Measurements from ENCODE around the gene SIPA1L3.

Gene SIPA1L3

GRCh38 chr19:38031423-38031770 lies 124.4 kb downstream of the SIPA1L3 start:
- TF ChIP-seq CTCF (conservative IDR thresholded peaks at IDR 0.05; ENCODE audit: low read depth, low read length): no peak
- DNase-seq (ENCODE audit: low read depth): peak; percentile 92
- H3K4me3 ChIP-seq (ENCODE audit: low read depth, low read length): no peak overlapping the region

- no peak overlapping the region for H3K4me3 ChIP-seq (ENCODE audit: low read depth, low read length)
- no peak for TF ChIP-seq CTCF (conservative IDR thresholded peaks at IDR 0.05; ENCODE audit: low read depth, low read length)
Measured at GRCh38 chr19:38032151-38032550, 125.1 kb downstream of the SIPA1L3 start.

GRCh38 chr19:38032951-38033350 lies 125.9 kb downstream of the SIPA1L3 start:
- H3K4me3 ChIP-seq (ENCODE audit: low read depth, low read length): no peak overlapping the region
- no peak for TF ChIP-seq CTCF (conservative IDR thresholded peaks at IDR 0.05; ENCODE audit: low read depth, low read length)
- DNase-seq (ENCODE audit: low read depth): peak; percentile 70

More at GRCh38 chr19:38032151-38032550, 125.1 kb downstream of the SIPA1L3 start:
- peak; percentile 66 for DNase-seq (ENCODE audit: low read depth)

- no peak overlapping the region for H3K4me3 ChIP-seq (ENCODE audit: low read depth, low read length)
- DNase-seq (ENCODE audit: low read depth): peak; percentile 76
- TF ChIP-seq CTCF (conservative IDR thresholded peaks at IDR 0.05; ENCODE audit: low read depth, low read length): no peak
Measured at GRCh38 chr19:38033658-38034491, 126.9 kb downstream of the SIPA1L3 start.

- no peak for TF ChIP-seq CTCF (conservative IDR thresholded peaks at IDR 0.05; ENCODE audit: low read depth, low read length)
- H3K4me3 ChIP-seq (ENCODE audit: low read depth, low read length): no peak overlapping the region
- peak; percentile 75 for DNase-seq (ENCODE audit: low read depth)
Measured at GRCh38 chr19:38034492-38034860, 127.5 kb downstream of the SIPA1L3 start.

- DNase-seq (ENCODE audit: low read depth): no peak
- H3K4me3 ChIP-seq (ENCODE audit: low read depth, low read length): no peak overlapping the region
- TF ChIP-seq CTCF (conservative IDR thresholded peaks at IDR 0.05; ENCODE audit: low read depth, low read length): no peak
Measured at GRCh38 chr19:38035515-38036495, 128.8 kb downstream of the SIPA1L3 start.

Data from choroid plexus epithelial cell (primary cell).